ENCODE data around the gene MSX1. TPM values are rescaled to one million over a fixed set of nuclear protein-coding genes. Genes with fewer than 3 reads are reported as not detected.

Gene MSX1
- total and polyA plus RNA-seq, 12 donors = 1.9 to 6.7 (median 4.0) TPM

DNA sequence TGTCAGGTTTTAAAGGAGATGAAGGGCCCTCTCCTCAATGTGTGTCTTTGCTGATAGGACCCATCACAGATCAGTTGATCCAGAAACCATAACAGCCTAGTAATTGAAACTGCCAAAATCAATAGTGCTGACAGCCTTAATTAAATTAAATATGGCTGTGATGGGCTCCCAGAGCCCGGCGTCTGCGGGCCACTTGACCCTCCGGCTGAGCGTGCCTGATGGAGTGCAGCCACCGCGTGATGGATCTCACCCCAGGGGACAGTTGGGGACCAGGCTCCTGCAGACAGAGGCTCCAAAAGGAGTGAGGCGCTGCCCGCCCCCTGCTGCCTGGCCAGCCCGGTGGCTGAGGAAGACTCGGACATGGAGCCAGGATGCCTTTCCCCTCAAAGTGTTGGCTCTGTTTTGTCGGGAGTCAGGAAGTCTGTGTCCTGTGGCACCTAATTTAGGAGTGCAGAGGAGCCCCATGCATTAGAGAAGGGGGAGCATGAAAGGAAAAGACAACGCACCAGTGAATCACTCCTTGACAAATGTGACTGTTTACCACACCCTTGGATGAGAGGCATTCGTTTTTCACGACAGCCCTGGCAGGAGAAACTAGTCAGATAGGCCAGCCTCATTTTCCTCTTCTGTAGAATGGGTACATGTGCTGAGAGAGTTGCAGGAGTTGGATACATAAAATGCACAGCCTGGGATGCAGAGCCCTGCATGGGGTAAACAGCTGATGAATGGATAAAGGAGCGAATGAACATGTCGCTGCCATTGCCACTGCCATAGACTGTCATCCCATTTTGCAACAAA lies 40.9 kb upstream of the MSX1 start:
- 38 to 39% methylated on average over 17 of the region's 17 CpGs for WGBS, 2 donors

DNA sequence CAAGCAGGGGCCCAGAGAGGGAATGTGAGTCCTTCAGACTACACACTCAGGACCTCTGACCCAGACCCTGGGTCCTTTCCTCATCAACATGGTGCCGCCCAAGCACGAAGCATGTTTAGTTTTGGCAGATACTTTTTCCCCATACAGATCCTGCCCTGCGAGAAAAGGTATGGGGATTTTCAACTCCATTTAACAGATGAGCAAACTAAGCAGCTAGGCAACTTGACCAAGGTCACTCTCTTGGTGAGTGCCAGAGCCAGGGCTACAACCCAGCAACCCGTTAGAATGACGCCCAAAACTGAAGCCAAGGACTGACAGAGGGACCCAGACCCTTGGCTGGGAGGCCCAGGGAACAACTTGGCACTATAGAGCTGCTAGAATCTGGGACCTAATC lies 40.3 kb upstream of the MSX1 start:
- H3K27ac ChIP-seq = no peak overlapping the region
- WGBS, 2 donors = 81 to 85% methylated on average over 5 of the region's 5 CpGs
- H3K9me3 ChIP-seq = peaks cover 0 to 31% (median 0%) of the 10 kb centered on the region in 11 donors
- TF ChIP-seq, protein P1, sequence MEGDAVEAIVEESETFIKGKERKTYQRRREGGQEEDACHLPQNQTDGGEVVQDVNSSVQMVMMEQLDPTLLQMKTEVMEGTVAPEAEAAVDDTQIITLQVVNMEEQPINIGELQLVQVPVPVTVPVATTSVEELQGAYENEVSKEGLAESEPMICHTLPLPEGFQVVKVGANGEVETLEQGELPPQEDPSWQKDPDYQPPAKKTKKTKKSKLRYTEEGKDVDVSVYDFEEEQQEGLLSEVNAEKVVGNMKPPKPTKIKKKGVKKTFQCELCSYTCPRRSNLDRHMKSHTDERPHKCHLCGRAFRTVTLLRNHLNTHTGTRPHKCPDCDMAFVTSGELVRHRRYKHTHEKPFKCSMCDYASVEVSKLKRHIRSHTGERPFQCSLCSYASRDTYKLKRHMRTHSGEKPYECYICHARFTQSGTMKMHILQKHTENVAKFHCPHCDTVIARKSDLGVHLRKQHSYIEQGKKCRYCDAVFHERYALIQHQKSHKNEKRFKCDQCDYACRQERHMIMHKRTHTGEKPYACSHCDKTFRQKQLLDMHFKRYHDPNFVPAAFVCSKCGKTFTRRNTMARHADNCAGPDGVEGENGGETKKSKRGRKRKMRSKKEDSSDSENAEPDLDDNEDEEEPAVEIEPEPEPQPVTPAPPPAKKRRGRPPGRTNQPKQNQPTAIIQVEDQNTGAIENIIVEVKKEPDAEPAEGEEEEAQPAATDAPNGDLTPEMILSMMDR (IDR thresholded peaks at IDR 0.05) = no peak
- intact Hi-C loops (cut with DNase I) = no loop called here
- ATAC-seq (no peak), DNase-seq (no peak)
- H3K4me3 ChIP-seq = no peak overlapping the region
- H3K4me1 ChIP-seq = no peaks in the 10 kb centered on the region
- H3K36me3 ChIP-seq = no peaks in the 10 kb centered on the region
- peaks cover 0 to 19% (median 11%) of the 10 kb centered on the region in 7 donors for H3K27me3 ChIP-seq

More for the DNA sequence above, 40.9 kb upstream of the MSX1 start:
- H3K4me1 ChIP-seq = no peaks in the 10 kb centered on the region
- peaks cover 0 to 19% (median 11%) of the 10 kb centered on the region in 7 donors for H3K27me3 ChIP-seq
- intact Hi-C loops (cut with DNase I) = no loop called here
- no peak for DNase-seq
- no peak overlapping the region for H3K27ac ChIP-seq
- H3K9me3 ChIP-seq = peaks cover 0 to 31% (median 0%) of the 10 kb centered on the region in 11 donors
- H3K4me3 ChIP-seq = no peak overlapping the region
- TF ChIP-seq, protein P1 (IDR thresholded peaks at IDR 0.05) = no peak
- ATAC-seq = no peak
- no peaks in the 10 kb centered on the region for H3K36me3 ChIP-seq

DNA sequence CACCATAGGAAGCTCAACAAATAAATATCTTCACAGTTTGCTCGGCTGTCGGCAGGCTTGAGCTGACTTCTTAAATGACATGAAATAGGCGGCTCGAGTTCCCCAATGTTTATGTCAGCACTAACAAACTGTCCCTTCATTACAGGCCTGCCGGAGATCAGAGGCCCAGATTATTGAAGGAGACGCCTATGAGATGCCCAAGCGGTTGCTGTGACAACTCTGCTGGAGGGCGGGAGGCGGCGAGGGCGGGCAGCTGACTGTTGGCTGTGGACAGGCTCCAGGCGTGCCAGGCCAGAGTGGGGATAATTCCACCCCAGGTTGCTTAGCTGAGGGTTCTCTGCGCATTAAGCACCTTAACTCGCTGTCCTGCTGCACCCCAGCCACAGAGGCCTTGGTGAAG lies 39.2 kb upstream of the MSX1 start:
- Histone ChIP-seq H3K36me3 (no peaks in the 10 kb centered on the region), H3K9me3 (peaks cover 0 to 31% (median 0%) of the 10 kb centered on the region in 11 donors), H3K4me1 (no peaks in the 10 kb centered on the region), H3K27ac (no peak overlapping the region), H3K4me3 (no peak overlapping the region), H3K27me3 (peaks cover 0 to 17% (median 11%) of the 10 kb centered on the region in 7 donors)
- TF ChIP-seq, protein P1 (IDR thresholded peaks at IDR 0.05) = no peak
- 70 to 75% methylated on average over 14 of the region's 14 CpGs for WGBS, 2 donors
- DNase-seq (no peak), ATAC-seq (no peak)
- intact Hi-C loops (cut with DNase I) = no loop called here

DNA sequence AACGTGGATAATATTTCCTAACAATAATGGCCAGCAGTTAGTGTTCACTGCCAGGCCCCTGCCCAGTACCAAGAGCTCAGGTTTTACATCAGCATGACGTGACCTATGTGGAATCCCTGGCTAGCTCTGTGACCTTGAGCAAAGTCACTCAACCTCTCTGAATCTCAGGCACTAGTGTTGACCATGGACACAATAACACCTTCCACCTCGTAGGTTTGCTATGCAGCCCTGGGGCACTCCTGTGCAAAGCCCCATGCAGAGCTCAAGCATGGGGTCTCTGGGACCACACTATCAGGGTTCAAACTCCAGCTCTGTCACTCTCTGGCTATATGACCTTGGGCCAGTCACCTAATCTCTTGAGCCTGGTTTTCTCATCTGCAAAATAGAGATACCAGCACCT lies 38.7 kb upstream of the MSX1 start:
- intact Hi-C loops (cut with DNase I) = no loop called here
- Histone ChIP-seq H3K4me3 (no peak overlapping the region), H3K4me1 (no peaks in the 10 kb centered on the region), H3K36me3 (no peaks in the 10 kb centered on the region), H3K27me3 (peaks cover 0 to 15% (median 11%) of the 10 kb centered on the region in 7 donors), H3K9me3 (peaks cover 0 to 31% (median 0%) of the 10 kb centered on the region in 11 donors), H3K27ac (no peak overlapping the region)
- WGBS, 2 donors = 68 to 70% methylated on average over 3 of the region's 3 CpGs
- DNase-seq (no peak), ATAC-seq (no peak)
- TF ChIP-seq, protein P1 (IDR thresholded peaks at IDR 0.05) = no peak
